T-cell (primary cell): ENCODE results near the gene TMX3. TPM values are rescaled to one million over a fixed set of nuclear protein-coding genes. Genes with fewer than 3 reads are reported as not detected.
A peak's percentile ranks its signal among the peaks of the same experiment; 100 is the strongest.

Experiments used
- ATAC-seq, 4 experiments: fragments of 200-7000 bp in 3 of 4; fragments of 150-1000 bp in 1 of 4; cut with Tn5 transposase; replicated peaks in 1 of 4; 1 replicate in 3 of 4; 2 replicates in 1 of 4; pipeline ENCODE4 v1.10.0; 2021; ENCODE audit warnings: moderate library complexity in 3 of 4, mild to moderate bottlenecking in 2 of 4, moderate number of reproducible peaks in 1 of 4
- CTCF ChIA-PET, 2 donors: fragments of 300-600 bp; sonication (Branson Sonifier 250); formaldehyde crosslinking; loops; one replicate each; lab custom pipeline; 2022; ENCODE audit warnings: antibody characterized with exemption in 2 of 2; lab: Charles Lee
- POLR2A ChIA-PET, 2 donors: fragments of 300-600 bp; sonication (Branson Sonifier 250); formaldehyde crosslinking; loops; one replicate each; lab custom pipeline; 2022; ENCODE audit warnings: antibody characterized with exemption in 2 of 2; lab: Charles Lee
- DNase-seq, 35 experiments: peaks; one replicate each; pipeline versions ENCODE4 v3.0.0 to v3.0.0-alpha.2; 2013 to 2023
- H3K27ac ChIP-seq: one replicate; pipeline ENCODE4 v1.5.1; 2013; ENCODE audit warnings: low read length
- H3K27me3 ChIP-seq, 2 experiments: replicated peaks in 1 of 2; 1 replicate in 1 of 2; 2 replicates in 1 of 2; pipeline versions ENCODE4 v1.6.1 to v1.7.0; 2013; ENCODE audit warnings: low read length in 1 of 2, mixed read lengths in 1 of 2; ENCODE audit not compliant: control insufficient read depth in 2 of 2, insufficient read depth in 2 of 2; ENCODE audit errors: extremely low read depth in 1 of 2
- H3K36me3 ChIP-seq, 2 donors: 1 replicate in 1 of 2; 2 replicates in 1 of 2; pipeline versions ENCODE4 v1.6.1 to v1.7.0; 2013; ENCODE audit warnings: low read length in 1 of 2; ENCODE audit not compliant: control insufficient read depth in 2 of 2, insufficient read depth in 1 of 2; ENCODE audit errors: extremely low read depth in 1 of 2
- H3K4me1 ChIP-seq, 2 experiments: 1 replicate in 1 of 2; 2 replicates in 1 of 2; pipeline versions ENCODE4 v1.6.1 to v1.7.0; 2013; ENCODE audit warnings: low read length in 2 of 2, mixed read lengths in 1 of 2; ENCODE audit not compliant: insufficient read depth in 2 of 2, control insufficient read depth in 1 of 2; ENCODE audit errors: extremely low read depth in 1 of 2
- H3K4me3 ChIP-seq, 2 donors: 1 replicate in 1 of 2; 2 replicates in 1 of 2; pipeline versions ENCODE4 v1.5.1 to v1.7.0; 2013; ENCODE audit warnings: mild to moderate bottlenecking in 2 of 2, low read length in 1 of 2, moderate library complexity in 1 of 2; ENCODE audit not compliant: control insufficient read depth in 1 of 2; ENCODE audit errors: extremely low read depth in 1 of 2
- H3K9me3 ChIP-seq: 2 replicates; pipeline ENCODE4 v1.7.0; 2013
- H3K27ac Mint-ChIP-seq, 2 donors: one replicate each; pipeline ENCODE4 v1.8.0; 2020 to 2021; ENCODE audit warnings: mild to moderate bottlenecking in 2 of 2, mixed read lengths in 2 of 2
- H3K27me3 Mint-ChIP-seq, 2 donors: one replicate each; pipeline ENCODE4 v1.8.0; 2021 to 2022; ENCODE audit warnings: mixed read lengths in 2 of 2
- H3K36me3 Mint-ChIP-seq: one replicate; pipeline ENCODE4 v1.8.0; 2021; ENCODE audit warnings: mixed read lengths
- H3K4me1 Mint-ChIP-seq, 3 donors: one replicate each; pipeline ENCODE4 v1.8.0; 2020 to 2022; ENCODE audit warnings: mixed read lengths in 3 of 3, mild to moderate bottlenecking in 1 of 3
- H3K4me3 Mint-ChIP-seq, 3 donors: one replicate each; pipeline ENCODE4 v1.8.0; 2020 to 2022; ENCODE audit warnings: mild to moderate bottlenecking in 3 of 3, mixed read lengths in 3 of 3, moderate library complexity in 3 of 3
- H3K9me3 Mint-ChIP-seq, 3 donors: one replicate each; pipeline ENCODE4 v1.8.0; 2020 to 2022; ENCODE audit warnings: mixed read lengths in 3 of 3
- WGBS: methylation state at CpG from one replicate; pipeline ENCODE4 v1.1.5; 2013; ENCODE audit warnings: missing lambda C conversion rate; ENCODE audit not compliant: insufficient coverage; 5-methylcytosine and 5-hydroxymethylcytosine counted together
- total RNA-seq, 35 experiments: library from RNA in 6 of 35; stranded (reverse) in 6 of 35; fragments of 120-200 nt in 1 of 35; gene quantifications; one replicate each; pipeline versions ENCODE4 v1.2.1 to v1.2.4 and lab custom pipeline; 2013 to 2026

The TMX3 gene
- total RNA-seq, 5 donors from 2014 or later (not counting 1 experiment from before 2014, with no cell fraction given), result 48.6 to 62.5 (median 52.3) TPM

- no peaks in the 10 kb centered on the region for H3K9me3 Mint-ChIP-seq
- DNase-seq (no peak), ATAC-seq (no peak)
- Histone ChIP-seq H3K4me3 (no peak overlapping the region), H3K9me3 (no peaks in the 10 kb centered on the region), H3K36me3 (no peaks in the 10 kb centered on the region), H3K27me3 (no peaks in the 10 kb centered on the region), H3K4me1 (no peaks in the 10 kb centered on the region), H3K27ac (no peak overlapping the region)
- H3K4me1 Mint-ChIP-seq, result no peaks in the 10 kb centered on the region
- CTCF ChIA-PET, result no interaction called here
- H3K36me3 Mint-ChIP-seq, result no peaks in the 10 kb centered on the region
- no peak overlapping the region for H3K27ac Mint-ChIP-seq
- WGBS, result 86% methylated on average over 1 of the region's 1 CpG
- no peak overlapping the region for H3K4me3 Mint-ChIP-seq
- no peaks in the 10 kb centered on the region for H3K27me3 Mint-ChIP-seq
- POLR2A ChIA-PET, result no interaction called here
Observed at GRCh38 chr18:68740966-68741365, 26.1 kb upstream of the TMX3 start.

- H3K27me3 ChIP-seq, result no peaks in the 10 kb centered on the region
- no peaks in the 10 kb centered on the region for H3K36me3 ChIP-seq
- no peaks in the 10 kb centered on the region for H3K36me3 Mint-ChIP-seq
- H3K4me3 ChIP-seq, result no peak overlapping the region
- no peak for DNase-seq
- ChIA-PET POLR2A (no interaction called here), CTCF (no interaction called here)
- no CpG with 5 or more reads among the region's 1 CpG for WGBS
- H3K27me3 Mint-ChIP-seq, result no peaks in the 10 kb centered on the region
- no peak overlapping the region for H3K27ac ChIP-seq
- no peak for ATAC-seq
- H3K4me1 Mint-ChIP-seq, result peaks cover 0 to 3% (median 0%) of the 10 kb centered on the region in 3 donors
- no peak overlapping the region for H3K4me3 Mint-ChIP-seq
- H3K27ac Mint-ChIP-seq, result no peak overlapping the region
- H3K4me1 ChIP-seq, result no peaks in the 10 kb centered on the region
- H3K9me3 Mint-ChIP-seq, result no peaks in the 10 kb centered on the region
- no peaks in the 10 kb centered on the region for H3K9me3 ChIP-seq
Observed at GRCh38 chr18:68739462-68739861, 24.6 kb upstream of the TMX3 start.

GRCh38 chr18:68738564-68738963, 23.7 kb upstream of the TMX3 start:
- ATAC-seq, result no peak
- Histone ChIP-seq H3K36me3 (no peaks in the 10 kb centered on the region), H3K4me1 (no peaks in the 10 kb centered on the region), H3K27ac (no peak overlapping the region), H3K4me3 (no peak overlapping the region), H3K27me3 (no peaks in the 10 kb centered on the region), H3K9me3 (no peaks in the 10 kb centered on the region)
- H3K4me3 Mint-ChIP-seq, result no peak overlapping the region
- ChIA-PET POLR2A (no interaction called here), CTCF (no interaction called here)
- 100% methylated on average over 2 of the region's 5 CpGs for WGBS
- no peak for DNase-seq
- H3K9me3 Mint-ChIP-seq, result no peaks in the 10 kb centered on the region
- H3K27ac Mint-ChIP-seq, result no peak overlapping the region
- H3K36me3 Mint-ChIP-seq, result no peaks in the 10 kb centered on the region
- peaks cover 0 to 3% (median 0%) of the 10 kb centered on the region in 3 donors for H3K4me1 Mint-ChIP-seq
- no peaks in the 10 kb centered on the region for H3K27me3 Mint-ChIP-seq

GRCh38 chr18:68735483-68736343, 20.8 kb upstream of the TMX3 start:
- H3K4me1 ChIP-seq, result no peaks in the 10 kb centered on the region
- no peak overlapping the region for H3K4me3 Mint-ChIP-seq
- peaks cover 0 to 3% (median 0%) of the 10 kb centered on the region in 3 donors for H3K4me1 Mint-ChIP-seq
- no peak overlapping the region for H3K27ac ChIP-seq
- ChIA-PET CTCF (no interaction called here), POLR2A (no interaction called here)
- no peaks in the 10 kb centered on the region for H3K36me3 ChIP-seq
- H3K36me3 Mint-ChIP-seq, result no peaks in the 10 kb centered on the region
- no peaks in the 10 kb centered on the region for H3K27me3 ChIP-seq
- no peak overlapping the region for H3K27ac Mint-ChIP-seq
- H3K9me3 Mint-ChIP-seq, result no peaks in the 10 kb centered on the region
- no peak overlapping the region for H3K4me3 ChIP-seq
- DNase-seq, result peak in 1 of 35 experiments; percentile 57
- ATAC-seq, result peak in 1 of 4 experiments; percentile 75
- H3K27me3 Mint-ChIP-seq, result no peaks in the 10 kb centered on the region
- WGBS, result no CpG with 5 or more reads among the region's 3 CpGs
- H3K9me3 ChIP-seq, result no peaks in the 10 kb centered on the region

GRCh38 chr18:68734308-68734707, 19.4 kb upstream of the TMX3 start:
- no peaks in the 10 kb centered on the region for H3K27me3 Mint-ChIP-seq
- Histone ChIP-seq H3K4me1 (no peaks in the 10 kb centered on the region), H3K4me3 (no peak overlapping the region), H3K27me3 (no peaks in the 10 kb centered on the region), H3K27ac (no peak overlapping the region), H3K9me3 (no peaks in the 10 kb centered on the region), H3K36me3 (no peaks in the 10 kb centered on the region)
- H3K36me3 Mint-ChIP-seq, result no peaks in the 10 kb centered on the region
- ATAC-seq, result no peak
- POLR2A ChIA-PET, result no interaction called here
- H3K4me3 Mint-ChIP-seq, result no peak overlapping the region
- DNase-seq, result no peak
- CTCF ChIA-PET, result no interaction called here
- 36% methylated on average over 3 of the region's 5 CpGs for WGBS
- no peaks in the 10 kb centered on the region for H3K9me3 Mint-ChIP-seq
- H3K27ac Mint-ChIP-seq, result no peak overlapping the region
- H3K4me1 Mint-ChIP-seq, result peaks cover 0 to 3% (median 0%) of the 10 kb centered on the region in 3 donors

- no CpG with 5 or more reads among the region's 6 CpGs for WGBS
- no peak for ATAC-seq
- no peaks in the 10 kb centered on the region for H3K4me1 ChIP-seq
- H3K4me3 Mint-ChIP-seq, result no peak overlapping the region
- no peak overlapping the region for H3K4me3 ChIP-seq
- no peak overlapping the region for H3K27ac Mint-ChIP-seq
- POLR2A ChIA-PET, result no interaction called here
- DNase-seq, result no peak
- peaks cover 0 to 3% (median 0%) of the 10 kb centered on the region in 3 donors for H3K4me1 Mint-ChIP-seq
- no peaks in the 10 kb centered on the region for H3K36me3 Mint-ChIP-seq
- H3K36me3 ChIP-seq, result no peaks in the 10 kb centered on the region
- no peaks in the 10 kb centered on the region for H3K27me3 Mint-ChIP-seq
- CTCF ChIA-PET, result interaction anchor here in 1 of 2 donors (0.6 kb wide), 1 partner anchor 1353 kb away, joined by 3 read pairs; no protein-coding TSS in a partner anchor
- H3K27ac ChIP-seq, result no peak overlapping the region
- H3K9me3 Mint-ChIP-seq, result no peaks in the 10 kb centered on the region
- no peaks in the 10 kb centered on the region for H3K9me3 ChIP-seq
- no peaks in the 10 kb centered on the region for H3K27me3 ChIP-seq
Observed at GRCh38 chr18:68733707-68734106, 18.8 kb upstream of the TMX3 start.
